H1 (cell line): ENCODE data around the gene CPLX1. TPM values are rescaled to one million over a fixed set of nuclear protein-coding genes. Genes with fewer than 3 reads are reported as not detected.

ENCODE experiments used
- BRCA1 ChIP-seq: IDR thresholded peaks from 2 replicates; pipeline ENCODE4 v1.6.1; 2012; ENCODE audit warnings: low read depth, low read length, improper control_type of control experiment
- CHD7 ChIP-seq: fragments of 300-600 bp; sonication (generic); IDR thresholded peaks from 2 replicates; pipeline ENCODE4 v1.7.1; 2012; ENCODE audit warnings: low read length, moderate library complexity, mild to moderate bottlenecking, inconsistent platforms; ENCODE audit not compliant: insufficient replicate concordance
- POLR2AphosphoS5 ChIP-seq: IDR thresholded peaks from 2 replicates; pipeline ENCODE4 v1.6.1; 2011; ENCODE audit warnings: low read depth, low read length
- POU5F1 ChIP-seq: IDR thresholded peaks from 2 replicates; pipeline ENCODE4 v1.6.1; 2011; ENCODE audit warnings: low read depth, mild to moderate bottlenecking, low read length, moderate library complexity
- RXRA ChIP-seq: IDR thresholded peaks from 2 replicates; pipeline ENCODE4 v1.6.1; 2011; ENCODE audit warnings: low read depth, mild to moderate bottlenecking, low read length, moderate library complexity; ENCODE audit not compliant: insufficient read depth
- polyA plus RNA-seq, 7 experiments: library from polyadenylated mRNA; depleted of rRNA in 3 of 7; stranded (reverse) in 5 of 7; unstranded in 2 of 7; fragments of >200 nt in 5 of 7; fragments of 200-250 nt in 2 of 7; gene quantifications; 1 replicate in 5 of 7; 2 replicates in 1 of 7; 4 replicates in 1 of 7; pipeline versions ENCODE4 v1.2.1 to v1.2.3, GENCODE V29; 2011 to 2013; ENCODE audit warnings: missing spikeins in 2 of 7, mixed read lengths in 2 of 7
- total RNA-seq: library from RNA; stranded (reverse); fragmentation: NEBNext Ultra II Directional; extraction: Animal tissue kit (Norgen Biotek cat#: 25700); gene quantifications from 2 replicates; pipeline ENCODE4 v1.2.1, GENCODE V29; 2021

CPLX1 gene
- total and polyA plus RNA-seq, 2 of the 8 experiments (the other 6 are each of a cell fraction or from before 2014, with no cell fraction given), result 0.32 to 0.56 TPM

GRCh38 chr4:788006-788635 lies 37.8 kb downstream of the CPLX1 start (continued):
- TF ChIP-seq CHD7 (no peak), POLR2AphosphoS5 (no peak), BRCA1 (no peak), POU5F1 (no peak), RXRA (no peak)
